ENCODE measurements around the gene ITGA2B. TPM values are rescaled to one million over a fixed set of nuclear protein-coding genes. Genes with fewer than 3 reads are reported as not detected.

The ITGA2B gene
- total RNA-seq, 2 experiments from 2014 or later, result 0.57 to 0.63 TPM

- DNase-seq (ENCODE audit: low spot score), result no peak
- H3K36me3 ChIP-seq (ENCODE audit: insufficient read depth, low read length), result no peaks in the 10 kb centered on the region
- no TSS peak for BruUV-seq (replicated peaks)
- no peak overlapping the region for H3K27ac ChIP-seq (ENCODE audit: low read depth, low read length, poor library complexity, severe bottlenecking)
- H4K20me1 ChIP-seq (ENCODE audit: insufficient read depth, low read length), result no peaks in the 10 kb centered on the region
- intact Hi-C loops (cut with micrococcal nuclease; ENCODE audit: unreplicated experiment), result no loop called here
- H3K79me2 ChIP-seq (ENCODE audit: insufficient read depth, low read depth, low read length), result no peaks in the 10 kb centered on the region
- TF ChIP-seq EZH2phosphoT487 (IDR thresholded peaks at IDR 0.05; ENCODE audit: borderline replicate concordance, low read depth, low read length) (no peak), CTCF (conservative IDR thresholded peaks at IDR 0.05; ENCODE audit: low read length) (no peak)
- no peaks in the 10 kb centered on the region for H3K9me3 ChIP-seq (ENCODE audit: low read length)
- ChIA-PET POLR2A (no interaction called here), CTCF (ENCODE audit: unreplicated experiment) (no interaction called here)
- H3K4me1 ChIP-seq (ENCODE audit: insufficient read depth, low read length, poor library complexity, severe bottlenecking), result peaks cover 7% of the 10 kb centered on the region
- no peak overlapping the region for H3K4me3 ChIP-seq (ENCODE audit: low read depth, low read length, poor library complexity, severe bottlenecking)
- H3K4me2 ChIP-seq (ENCODE audit: low read length), result no peak overlapping the region
- H3K9me2 ChIP-seq (ENCODE audit: insufficient read depth, low read length), result no peaks in the 10 kb centered on the region
- no peak overlapping the region for H2AFZ ChIP-seq (ENCODE audit: low read length)
Measured at GRCh38 chr17:44382917-44383316, 6.5 kb downstream of the ITGA2B start.

- Histone ChIP-seq H3K4me1 (ENCODE audit: insufficient read depth, low read length, poor library complexity, severe bottlenecking) (peaks cover 7% of the 10 kb centered on the region), H3K4me3 (ENCODE audit: low read depth, low read length, poor library complexity, severe bottlenecking) (no peak overlapping the region), H4K20me1 (ENCODE audit: insufficient read depth, low read length) (no peaks in the 10 kb centered on the region), H3K9me3 (ENCODE audit: low read length) (no peaks in the 10 kb centered on the region), H3K36me3 (ENCODE audit: insufficient read depth, low read length) (no peaks in the 10 kb centered on the region), H3K79me2 (ENCODE audit: insufficient read depth, low read depth, low read length) (no peaks in the 10 kb centered on the region), H3K4me2 (ENCODE audit: low read length) (no peak overlapping the region), H2AFZ (ENCODE audit: low read length) (no peak overlapping the region), H3K9me2 (ENCODE audit: insufficient read depth, low read length) (no peaks in the 10 kb centered on the region), H3K27ac (ENCODE audit: low read depth, low read length, poor library complexity, severe bottlenecking) (no peak overlapping the region)
- intact Hi-C loops (cut with micrococcal nuclease; ENCODE audit: unreplicated experiment), result no loop called here
- CTCF ChIA-PET (ENCODE audit: unreplicated experiment), result no interaction called here
- no peak for TF ChIP-seq CTCF (conservative IDR thresholded peaks at IDR 0.05; ENCODE audit: low read length)
- no peak for TF ChIP-seq EZH2phosphoT487 (IDR thresholded peaks at IDR 0.05; ENCODE audit: borderline replicate concordance, low read depth, low read length)
- no TSS peak for BruUV-seq (replicated peaks)
- POLR2A ChIA-PET, result no interaction called here
- DNase-seq (ENCODE audit: low spot score), result no peak
Measured at GRCh38 chr17:44381810-44382305, 7.6 kb downstream of the ITGA2B start.

GRCh38 chr17:44380767-44381166, 8.7 kb downstream of the ITGA2B start:
- intact Hi-C loops (cut with micrococcal nuclease; ENCODE audit: unreplicated experiment), result no loop called here
- ChIA-PET POLR2A (interaction anchor here (0.6 kb wide), 1 partner anchor 78 kb away, joined by 3 read pairs; no protein-coding TSS in a partner anchor), CTCF (ENCODE audit: unreplicated experiment) (no interaction called here)
- Histone ChIP-seq H3K4me3 (ENCODE audit: low read depth, low read length, poor library complexity, severe bottlenecking) (no peak overlapping the region), H3K4me1 (ENCODE audit: insufficient read depth, low read length, poor library complexity, severe bottlenecking) (peaks cover 7% of the 10 kb centered on the region), H3K9me2 (ENCODE audit: insufficient read depth, low read length) (no peaks in the 10 kb centered on the region), H4K20me1 (ENCODE audit: insufficient read depth, low read length) (no peaks in the 10 kb centered on the region), H3K79me2 (ENCODE audit: insufficient read depth, low read depth, low read length) (no peaks in the 10 kb centered on the region), H3K9me3 (ENCODE audit: low read length) (no peaks in the 10 kb centered on the region), H3K27ac (ENCODE audit: low read depth, low read length, poor library complexity, severe bottlenecking) (no peak overlapping the region), H3K36me3 (ENCODE audit: insufficient read depth, low read length) (no peaks in the 10 kb centered on the region), H3K4me2 (ENCODE audit: low read length) (no peak overlapping the region), H2AFZ (ENCODE audit: low read length) (no peak overlapping the region)
- TF ChIP-seq CTCF (conservative IDR thresholded peaks at IDR 0.05; ENCODE audit: low read length) (no peak), EZH2phosphoT487 (IDR thresholded peaks at IDR 0.05; ENCODE audit: borderline replicate concordance, low read depth, low read length) (no peak)
- no TSS peak for BruUV-seq (replicated peaks)
- no peak for DNase-seq (ENCODE audit: low spot score)
